HG03354 (cell line): ENCODE data around the gene CCNG2.

Source experiments
- ATAC-seq: cut with Tn5 transposase; IDR thresholded peaks from one replicate; pipeline ENCODE4 v1.9.1; 2021; ENCODE audit warnings: mild to moderate bottlenecking; ENCODE audit not compliant: unreplicated experiment, poor library complexity, severe bottlenecking

The CCNG2 gene

DNA sequence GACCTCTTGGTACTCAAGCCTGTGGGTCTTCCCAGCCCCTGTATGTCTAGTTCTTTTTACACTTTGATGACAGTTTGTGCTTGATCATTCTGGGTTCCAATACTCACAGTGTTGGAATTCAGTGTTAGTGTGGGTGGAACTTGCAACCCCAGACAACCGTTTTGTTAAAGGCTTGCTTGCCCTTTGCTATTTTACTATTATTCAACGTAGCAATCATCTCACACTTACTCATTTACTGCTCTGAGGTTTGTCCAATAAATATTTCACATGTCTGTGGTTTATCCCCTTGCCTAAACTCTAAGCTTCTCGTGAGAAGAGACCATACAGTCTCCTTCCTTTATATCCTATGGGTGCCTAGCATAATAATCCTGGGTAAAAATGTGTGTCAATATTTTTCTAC, 15.3 kb downstream of the CCNG2 start:
- no peak for ATAC-seq

DNA sequence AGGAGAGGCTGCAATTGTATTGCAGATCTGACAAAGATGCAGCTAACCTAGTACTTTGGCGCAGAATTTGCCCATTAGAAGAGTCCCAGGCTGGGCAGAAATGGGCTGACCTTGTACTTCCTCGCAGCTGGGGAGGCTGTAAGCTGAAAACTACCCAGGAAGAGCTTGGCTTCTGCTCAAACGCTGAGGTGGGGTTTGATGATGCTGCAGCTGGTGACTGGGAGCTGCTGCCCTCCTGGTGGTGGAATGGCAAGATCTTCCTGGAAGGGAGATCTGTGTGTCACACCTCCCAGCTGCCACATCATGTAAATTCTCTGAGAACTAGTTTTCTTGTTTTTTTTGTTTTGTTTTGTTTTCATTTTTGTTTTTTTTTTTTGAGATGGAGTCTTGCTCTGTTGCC, 17.4 kb downstream of the CCNG2 start:
- no peak for ATAC-seq

DNA sequence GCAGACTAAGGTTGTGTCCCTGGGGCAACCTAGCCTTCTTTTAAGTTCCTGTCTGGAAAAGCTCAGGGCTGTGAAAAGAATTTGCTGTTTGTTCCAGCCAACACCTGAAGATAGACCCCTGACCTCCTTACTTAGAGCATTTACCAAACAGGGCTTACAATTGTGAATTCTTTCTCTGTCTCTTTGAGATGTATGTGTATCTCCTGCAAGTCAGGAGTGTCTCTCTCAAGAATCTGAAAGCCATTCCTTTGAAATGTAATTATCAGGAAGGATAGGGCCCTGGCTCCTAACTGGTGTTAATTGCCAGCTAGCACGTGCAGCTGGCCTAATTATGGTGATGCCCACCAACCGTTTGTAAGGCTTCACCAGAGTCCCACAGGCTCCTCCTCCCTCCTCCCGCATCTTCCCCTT, 18.2 kb downstream of the CCNG2 start:
- no peak for ATAC-seq

DNA sequence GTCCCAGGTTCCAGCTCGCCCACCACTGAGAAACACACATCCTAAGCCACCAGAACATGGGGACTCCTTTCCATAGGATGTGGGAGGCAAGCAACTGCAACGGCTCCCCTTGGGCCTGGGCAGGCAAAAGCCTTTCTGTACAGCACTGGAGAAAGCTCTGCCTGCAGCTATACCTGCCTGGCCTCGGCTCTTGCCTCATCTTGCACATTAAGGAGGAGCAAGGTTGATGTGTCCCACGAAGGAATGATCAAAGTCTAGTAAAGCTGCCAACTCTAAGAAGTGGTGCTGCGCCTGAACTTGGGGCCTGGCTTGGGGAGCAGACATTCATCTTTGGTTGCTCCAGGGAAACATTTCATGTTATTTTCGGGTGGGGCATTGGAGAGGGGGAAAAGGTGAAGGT, 19.6 kb downstream of the CCNG2 start:
- ATAC-seq: no peak

DNA sequence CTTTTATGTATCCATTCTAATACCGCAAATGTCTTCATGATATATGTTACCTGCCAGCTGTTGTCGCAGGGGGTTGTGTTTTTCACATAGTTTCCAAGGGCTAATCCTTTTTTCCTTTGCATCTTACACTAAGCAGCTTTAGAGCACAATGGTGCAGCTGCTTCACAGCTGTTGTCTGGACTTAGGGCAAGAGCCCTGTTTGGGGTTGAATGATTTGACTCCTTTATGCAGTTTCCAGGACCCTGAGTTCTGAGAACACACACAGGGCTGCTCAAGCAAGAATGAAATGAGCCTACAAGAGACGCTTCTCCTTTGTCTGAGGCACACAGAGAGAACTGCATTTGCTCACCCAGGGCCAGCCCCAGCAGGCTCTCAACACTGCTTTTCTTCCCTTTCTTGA, 20.2 kb downstream of the CCNG2 start:
- no peak for ATAC-seq

DNA sequence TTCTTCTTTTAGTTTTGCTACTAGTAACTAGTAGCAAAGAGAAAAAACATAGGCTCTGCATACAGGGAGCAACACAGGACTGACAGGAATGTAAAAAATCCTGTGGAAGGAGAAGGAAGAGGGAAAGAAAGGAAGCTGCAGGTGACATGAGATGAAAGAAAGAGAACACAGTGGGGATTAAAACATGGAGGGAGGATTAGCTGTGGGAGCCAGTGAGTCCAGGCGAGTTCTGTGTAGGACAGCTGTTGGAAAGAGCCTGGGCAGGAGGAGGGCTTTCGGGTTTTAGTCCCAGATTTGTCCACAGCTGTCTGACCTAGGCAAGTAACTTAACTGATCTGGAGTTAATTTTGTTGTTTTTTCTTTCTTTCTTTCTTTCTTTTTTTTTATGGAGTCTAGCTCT, 21.6 kb downstream of the CCNG2 start:
- ATAC-seq: no peak

DNA sequence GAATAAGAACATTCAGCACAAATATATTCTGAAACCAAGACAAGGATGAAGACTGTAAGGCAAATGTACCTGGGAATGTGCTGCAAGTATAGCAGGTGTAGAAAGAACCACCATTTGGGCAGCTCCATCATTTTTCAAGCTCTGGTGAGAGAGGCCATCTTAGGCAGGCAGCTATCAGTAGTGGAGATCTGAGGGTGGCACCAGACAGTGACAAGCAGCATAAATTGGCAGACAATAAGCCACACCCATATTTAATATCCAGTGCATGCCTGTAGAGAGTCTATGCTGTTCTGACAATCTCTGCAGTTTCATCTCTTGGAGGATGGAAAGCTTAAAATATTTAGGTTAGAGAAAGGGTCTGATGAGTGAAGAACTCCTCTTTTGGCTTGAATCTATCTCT, 22.5 kb downstream of the CCNG2 start:
- ATAC-seq: no peak

DNA sequence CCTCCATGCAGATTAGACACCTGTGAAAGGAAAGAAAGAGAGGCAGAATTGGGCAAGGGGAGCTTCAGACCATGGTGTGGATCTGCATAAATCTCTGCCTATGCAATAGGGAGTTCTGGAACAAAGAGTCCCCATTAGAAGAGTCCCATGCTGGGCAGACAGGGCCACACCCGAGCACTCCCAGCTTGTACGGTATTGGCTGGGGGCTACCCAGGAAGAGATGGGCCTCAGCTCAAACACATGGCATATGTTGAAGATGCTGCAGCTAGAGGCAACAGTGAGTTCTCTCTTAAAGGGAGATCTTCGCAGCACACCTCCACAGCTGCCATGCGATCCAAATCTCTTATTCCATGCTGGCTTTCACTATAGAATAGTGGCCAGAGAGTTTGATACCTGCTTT, 24.7 kb downstream of the CCNG2 start:
- no peak for ATAC-seq

DNA sequence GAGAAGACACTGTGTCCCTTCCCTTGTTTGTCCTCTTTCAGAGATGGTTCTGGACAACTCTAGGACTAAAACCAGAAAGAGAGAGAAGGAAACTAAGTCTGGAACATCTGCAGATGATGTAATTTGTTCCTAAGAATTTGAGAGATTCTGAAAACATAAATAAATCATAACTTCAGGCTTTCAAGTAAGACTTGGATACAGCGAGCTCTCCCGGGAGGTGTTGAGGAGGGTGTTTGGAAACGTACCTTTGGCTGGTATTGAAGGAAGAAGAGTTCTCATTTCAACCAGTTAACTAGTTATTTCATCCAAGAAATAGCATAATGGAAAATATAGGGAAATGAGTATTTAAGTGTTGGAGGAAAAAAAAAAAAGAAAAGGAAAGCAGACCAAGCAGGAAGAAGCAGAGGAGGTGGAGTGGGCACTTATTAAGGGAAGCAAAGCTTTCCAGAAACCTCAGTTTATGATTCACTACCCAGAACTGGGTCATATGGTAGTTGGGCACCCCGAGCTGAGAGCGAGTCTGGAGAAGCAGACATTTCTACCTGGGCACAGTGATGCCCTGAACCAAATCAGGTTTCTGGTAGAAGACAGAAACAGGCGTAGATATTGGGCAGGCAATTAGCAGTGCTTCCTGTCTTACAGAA, 26.9 kb downstream of the CCNG2 start:
- ATAC-seq: no peak

DNA sequence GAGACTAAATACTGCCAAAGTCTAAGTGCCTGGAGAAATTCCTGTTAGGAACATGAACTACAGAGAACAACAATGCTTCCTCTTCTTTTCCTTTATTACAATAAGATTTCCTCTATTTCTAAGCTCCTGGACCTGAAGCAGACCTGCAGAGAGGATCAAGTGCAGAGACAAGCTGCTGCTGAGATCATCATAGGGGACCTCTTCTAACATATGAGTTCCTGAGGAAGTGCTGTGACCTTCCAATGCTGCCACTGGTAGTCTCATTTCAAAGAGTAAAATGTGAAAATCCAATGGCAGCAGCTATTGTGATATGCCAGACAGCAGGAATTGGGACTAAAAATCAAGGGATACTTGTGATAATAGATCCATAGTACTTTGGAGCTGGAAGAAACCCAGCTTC, 28.0 kb downstream of the CCNG2 start:
- ATAC-seq: no peak

DNA sequence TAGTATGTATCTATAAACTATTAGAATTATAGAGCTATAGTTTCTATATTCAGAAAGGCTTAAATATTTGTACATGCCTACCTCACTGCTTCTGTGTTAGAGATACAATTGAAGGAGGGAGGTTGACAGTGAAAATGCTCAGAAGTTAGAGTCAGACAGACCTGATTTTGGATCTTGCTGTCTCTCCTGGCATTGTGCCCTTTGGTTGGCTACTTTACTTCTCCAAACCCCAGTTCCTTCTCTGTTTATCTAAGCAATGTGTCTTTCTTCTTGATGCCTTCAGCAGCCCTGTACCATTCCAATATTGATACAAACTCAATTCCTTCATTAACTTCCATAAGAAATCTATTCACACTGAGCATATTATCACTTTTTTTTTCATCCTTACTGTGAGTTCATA, 28.7 kb downstream of the CCNG2 start:
- ATAC-seq: no peak

DNA sequence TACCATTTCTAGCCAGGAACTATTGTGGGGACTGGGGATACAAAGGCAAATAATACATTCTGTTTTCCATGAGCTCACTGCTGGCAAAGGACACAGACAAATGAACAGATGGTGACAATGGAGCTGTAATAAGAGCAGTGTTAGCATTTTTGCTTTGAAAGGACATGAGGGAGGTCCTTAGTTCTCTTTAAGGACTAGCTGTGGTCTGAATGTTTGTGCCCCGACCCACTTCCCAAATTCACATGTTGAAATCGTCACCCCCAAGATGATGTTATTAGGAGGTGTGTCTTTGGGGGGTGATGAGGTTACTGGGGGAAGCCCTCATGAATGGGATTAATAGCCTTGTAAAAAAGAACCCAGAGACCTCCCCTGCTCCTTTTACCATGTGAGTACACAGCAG, 30.3 kb downstream of the CCNG2 start:
- ATAC-seq: no peak

DNA sequence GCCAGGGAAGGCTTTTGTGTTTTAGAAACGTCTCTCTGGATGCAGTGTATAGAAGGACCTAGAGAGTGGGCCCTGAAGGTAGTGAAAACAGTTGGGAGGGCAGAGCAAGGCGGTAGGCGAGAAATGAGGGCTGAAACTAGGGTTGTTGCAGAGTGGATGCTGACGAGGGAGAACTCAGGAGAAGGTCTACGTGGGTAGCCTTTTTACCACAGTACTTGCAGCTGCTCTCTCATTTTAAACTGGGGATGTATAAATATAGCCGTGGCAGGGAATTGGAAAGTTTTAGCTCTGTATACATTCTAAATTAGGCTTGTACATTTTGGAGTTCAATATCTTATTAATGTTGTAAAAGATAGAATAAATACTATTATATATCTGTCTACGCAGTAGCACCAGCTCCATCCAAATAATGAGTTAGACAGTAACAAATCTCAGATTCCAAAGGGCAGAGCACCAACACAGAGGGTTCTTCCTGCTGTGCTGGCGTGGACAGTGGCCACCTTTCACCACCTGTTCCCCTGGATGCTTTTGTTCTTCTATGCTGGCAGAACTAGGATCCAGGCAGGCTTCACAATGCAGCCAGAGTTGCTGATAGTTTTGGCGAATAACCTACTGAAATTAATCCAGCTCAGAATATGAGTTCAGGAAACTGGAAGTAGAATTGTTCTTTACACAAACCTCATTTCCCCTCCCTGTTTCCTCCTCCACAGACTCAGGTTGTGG, 31.7 kb downstream of the CCNG2 start:
- no peak for ATAC-seq

DNA sequence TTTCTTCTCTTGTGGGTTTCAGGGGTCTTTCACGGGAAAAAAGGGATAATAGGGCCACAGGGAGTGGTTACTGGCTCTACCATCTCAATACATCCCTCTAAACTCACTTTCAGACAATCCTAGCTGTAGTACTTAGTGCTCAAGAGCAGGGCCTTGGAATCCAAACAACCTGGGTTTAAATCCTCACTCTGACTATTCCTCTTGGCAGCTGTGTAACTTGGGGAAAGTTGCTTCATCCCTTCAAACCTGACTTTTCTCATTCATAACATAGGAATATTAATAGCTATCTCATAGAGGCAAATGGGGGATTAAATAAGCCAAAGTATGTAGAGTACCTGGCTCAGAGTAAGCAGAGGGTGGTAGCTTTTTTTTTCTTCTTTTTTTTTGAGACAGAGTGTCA, 32.4 kb downstream of the CCNG2 start:
- no peak for ATAC-seq

DNA sequence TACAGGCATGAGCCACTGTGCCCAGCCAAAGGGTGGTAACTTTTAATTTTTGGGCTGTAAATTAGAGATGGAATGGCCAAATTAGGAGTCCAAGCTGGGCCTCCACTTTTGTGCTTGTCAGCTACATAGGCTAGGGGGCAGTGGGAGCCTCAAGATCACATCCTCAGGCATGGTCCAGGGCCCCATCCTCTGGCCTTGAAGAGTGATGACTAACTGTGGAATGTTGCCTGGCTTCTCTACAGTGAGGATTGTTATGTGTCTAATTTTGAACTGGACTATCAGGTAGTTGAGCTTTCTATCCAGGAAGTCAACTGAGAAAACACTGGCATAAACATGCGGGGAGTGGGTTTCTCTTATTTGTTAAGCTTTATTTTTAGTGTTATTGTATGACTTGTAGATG, 33.0 kb downstream of the CCNG2 start:
- no peak for ATAC-seq

DNA sequence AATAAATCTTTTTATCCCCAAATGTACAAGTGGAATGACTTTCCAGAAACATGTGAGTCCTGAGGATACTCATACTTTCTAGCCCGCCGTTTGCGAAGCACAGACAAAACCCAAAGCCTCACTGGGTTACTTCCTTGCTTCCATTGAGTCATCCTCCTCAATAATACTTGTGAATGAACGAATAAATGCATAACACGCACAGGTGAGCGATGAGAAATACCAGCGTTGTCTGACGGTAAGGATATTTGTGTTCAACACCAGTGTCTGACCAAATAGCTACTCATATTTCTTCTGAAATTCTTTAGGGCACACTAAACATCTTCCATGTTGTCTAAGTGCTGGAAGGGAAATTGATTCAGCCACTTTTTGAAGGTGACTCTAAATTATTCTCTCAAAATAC, 36.0 kb downstream of the CCNG2 start:
- ATAC-seq: no peak

DNA sequence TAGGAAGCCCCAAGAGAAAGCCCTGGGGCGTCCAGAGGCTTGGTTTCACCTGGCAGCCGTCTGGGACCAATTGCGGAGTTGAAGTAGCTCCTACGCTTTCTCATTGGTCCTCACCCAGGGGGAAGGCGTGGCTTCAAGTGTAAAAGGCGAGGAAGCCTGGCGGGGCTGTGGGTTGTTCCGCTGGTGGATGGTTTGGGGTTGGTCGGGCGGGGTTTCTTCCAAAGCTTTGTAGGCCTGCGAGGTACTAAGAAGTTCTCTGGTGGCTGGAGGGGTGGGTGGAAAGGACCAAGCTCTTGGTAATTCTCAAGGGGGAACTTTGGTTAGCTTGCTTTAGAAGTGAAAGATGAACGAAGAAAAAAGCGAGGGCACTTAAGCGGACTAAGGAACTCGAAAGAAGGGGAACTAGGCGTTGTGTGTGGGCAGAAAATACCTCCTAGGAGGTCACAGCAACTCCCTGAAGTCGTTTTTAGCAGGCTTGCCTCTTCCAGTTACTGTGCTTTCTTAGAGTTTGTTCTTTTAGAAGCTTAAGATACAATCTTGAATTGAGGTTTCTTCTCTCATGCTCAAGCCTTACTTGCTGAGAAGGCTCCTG, 36.6 kb downstream of the CCNG2 start:
- ATAC-seq: peak; percentile 94

DNA sequence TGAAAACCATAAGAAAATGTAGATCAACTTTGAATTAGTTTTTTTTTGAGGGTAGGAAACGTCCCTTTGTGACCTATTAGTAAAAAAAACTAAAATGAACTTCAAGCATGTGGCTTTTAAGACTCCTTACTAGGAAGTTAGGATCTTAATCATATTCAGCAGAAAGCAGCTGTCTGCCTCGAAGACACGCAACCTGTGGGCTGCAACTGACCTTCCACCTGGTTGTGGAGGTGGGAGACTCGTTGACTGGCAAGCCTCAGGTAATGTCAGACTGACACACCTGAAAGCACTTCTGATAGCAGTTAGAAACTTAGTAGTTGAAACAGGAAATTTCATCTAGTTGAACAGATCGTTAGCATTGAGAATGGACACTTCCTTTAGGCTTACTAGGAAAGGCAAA, 37.4 kb downstream of the CCNG2 start:
- no peak for ATAC-seq

DNA sequence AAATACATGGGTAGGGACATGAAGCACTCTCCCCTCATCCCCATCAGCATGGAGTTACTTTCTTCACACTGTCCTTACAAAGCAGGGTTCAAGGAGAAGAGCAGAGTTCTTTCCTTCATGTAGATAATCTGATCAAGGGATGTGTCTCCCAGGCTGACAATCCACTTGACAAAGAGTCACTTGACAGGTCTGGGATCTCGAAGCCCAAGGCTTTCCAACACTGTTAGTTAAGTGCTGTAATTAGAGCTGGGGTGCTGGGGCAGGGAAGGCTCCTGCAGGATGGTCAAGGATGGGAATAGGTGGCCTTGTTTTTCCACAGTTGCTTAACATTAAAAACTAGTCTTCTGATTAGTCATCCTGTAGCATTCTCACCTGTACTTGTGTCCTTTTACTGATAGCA, 38.0 kb downstream of the CCNG2 start:
- ATAC-seq: no peak

DNA sequence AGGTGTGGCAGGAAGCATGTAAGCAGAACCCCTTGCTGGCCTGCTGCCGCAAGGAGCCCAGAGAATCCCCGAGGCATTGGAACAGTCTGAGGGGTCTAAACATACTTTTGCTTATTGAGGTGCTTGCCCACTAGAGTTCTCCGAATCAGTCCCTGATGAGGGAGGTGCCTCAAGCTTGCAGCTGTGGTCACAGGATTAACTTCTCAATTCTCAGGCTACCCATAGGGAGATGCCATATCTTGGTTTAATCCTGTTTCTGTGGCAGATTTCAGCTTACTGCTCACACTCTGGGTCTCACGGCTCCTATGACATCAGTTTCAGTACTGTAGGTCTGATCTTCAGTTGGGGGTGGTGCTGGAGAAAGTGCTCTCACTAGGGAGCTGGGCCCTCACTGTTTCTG, 39.9 kb downstream of the CCNG2 start:
- peak; percentile 49 for ATAC-seq

DNA sequence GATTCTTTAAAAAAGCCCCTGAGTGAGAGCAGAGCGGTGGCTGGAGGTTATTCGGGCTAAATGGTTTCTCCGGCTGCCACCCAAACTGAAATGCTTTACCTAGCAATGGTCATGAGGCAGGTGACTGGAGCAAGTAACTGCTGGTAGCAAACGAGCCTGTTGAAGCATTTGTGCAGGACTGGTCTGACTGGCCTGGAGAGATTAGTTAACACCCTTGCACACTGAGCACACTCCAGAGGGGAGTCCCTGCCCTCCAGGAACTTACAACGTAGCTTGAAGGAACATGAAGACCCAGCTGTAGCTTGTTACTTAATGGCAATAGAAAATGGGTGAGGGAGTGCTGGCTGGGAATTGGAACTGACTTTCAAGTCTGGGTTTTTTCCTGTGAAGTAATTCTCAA, 40.4 kb downstream of the CCNG2 start:
- no peak for ATAC-seq
